Endothelial cell of umbilical vein (primary cell): ENCODE results near the gene SOX5. TPM values are rescaled to one million over a fixed set of nuclear protein-coding genes. Genes with fewer than 3 reads are reported as not detected.

Experiments
- BruUV-seq: library from RNA; stranded (reverse); fragments of 400-500 nt; replicated peaks from 2 replicates; lab custom pipeline; 2021; lab: Mats Ljungman, UMichigan
- CTCF ChIA-PET: fragments of 300-600, 350-600 bp; sonication (Branson Sonifier 250); formaldehyde crosslinking; loops from one replicate; lab custom pipeline; 2021; ENCODE audit warnings: antibody characterized with exemption, inconsistent platforms; lab: Charles Lee
- POLR2A ChIA-PET: fragments of 300-600, 350-600 bp; sonication (Branson Sonifier 250); formaldehyde crosslinking; loops from one replicate; lab custom pipeline; 2021; ENCODE audit warnings: antibody characterized with exemption, inconsistent platforms; lab: Charles Lee
- DNase-seq: peaks from one replicate; pipeline ENCODE4 v3.0.0-alpha.2; 2011; ENCODE audit warnings: low read depth, low spot score
- FAIRE-seq: peaks from 2 replicates; lab custom pipeline; 2011; peaks lifted over from hg19 to GRCh38; lab: Jason Lieb, UNC
- H2AFZ ChIP-seq: 2 replicates; pipeline ENCODE4 v1.6.0; 2012; ENCODE audit warnings: low read depth, low read length, control low read depth, inconsistent platforms
- H3K27ac ChIP-seq: 2 replicates; pipeline ENCODE4 v1.5.1; 2011; ENCODE audit warnings: low read depth, mild to moderate bottlenecking, control low read depth, low read length, moderate library complexity; ENCODE audit not compliant: insufficient read depth
- H3K27me3 ChIP-seq, 2 experiments: 2 replicates each; pipeline versions ENCODE4 v1.6.0 to v1.6.1; 2011; ENCODE audit warnings: low read length in 2 of 2, mixed read lengths in 1 of 2; ENCODE audit not compliant: control insufficient read depth in 2 of 2, insufficient read depth in 2 of 2
- H3K36me3 ChIP-seq, 2 experiments: 2 replicates in 1 of 2; 3 replicates in 1 of 2; pipeline ENCODE4 v1.5.1; 2011; ENCODE audit warnings: low read length in 2 of 2, mild to moderate bottlenecking in 1 of 2, moderate library complexity in 1 of 2; ENCODE audit not compliant: control insufficient read depth in 2 of 2, insufficient read depth in 2 of 2; ENCODE audit errors: extremely low read depth in 1 of 2
- H3K4me1 ChIP-seq: 3 replicates; pipeline ENCODE4 v1.5.1; 2011; ENCODE audit warnings: mild to moderate bottlenecking, low read length; ENCODE audit not compliant: control insufficient read depth, insufficient read depth; ENCODE audit errors: extremely low read depth
- H3K4me2 ChIP-seq: 2 replicates; pipeline ENCODE4 v1.6.1; 2011; ENCODE audit warnings: low read length, control low read depth, mixed read lengths; ENCODE audit not compliant: insufficient read depth
- H3K4me3 ChIP-seq, 3 experiments: fragments of 200-600 bp in 1 of 3; sonication (generic), shearing (Covaris generic) in 1 of 3; replicated peaks in 1 of 3; 2 replicates each; pipeline ENCODE4 v1.5.1; 2011 to 2016; ENCODE audit warnings: control low read depth in 3 of 3, low read length in 3 of 3, mild to moderate bottlenecking in 2 of 3, inconsistent platforms in 1 of 3, low read depth in 1 of 3, moderate library complexity in 1 of 3; ENCODE audit not compliant: insufficient read depth in 1 of 3
- H3K79me2 ChIP-seq: 2 replicates; pipeline ENCODE4 v1.6.0; 2012; ENCODE audit warnings: low read length, inconsistent platforms; ENCODE audit not compliant: control insufficient read depth, insufficient read depth
- H3K9ac ChIP-seq: replicated peaks from 2 replicates; pipeline ENCODE3; 2011; ENCODE audit warnings: low read length, control low read depth; ENCODE audit not compliant: insufficient read depth; ENCODE audit errors: extremely low read depth
- H3K9me1 ChIP-seq: replicated peaks from 3 replicates; pipeline ENCODE4 v1.6.0; 2011; ENCODE audit warnings: mild to moderate bottlenecking, low read length; ENCODE audit not compliant: control insufficient read depth, insufficient read depth; ENCODE audit errors: extremely low read depth
- H3K9me3 ChIP-seq: replicated peaks from 2 replicates; pipeline ENCODE4 v1.5.1; 2012; ENCODE audit warnings: low read length, inconsistent platforms; ENCODE audit not compliant: control insufficient read depth, insufficient read depth
- H4K20me1 ChIP-seq: replicated peaks from 2 replicates; pipeline ENCODE3; 2011; ENCODE audit warnings: mild to moderate bottlenecking, low read length; ENCODE audit not compliant: control insufficient read depth, insufficient read depth; ENCODE audit errors: extremely low read depth
- EZH2 ChIP-seq: IDR thresholded peaks from 2 replicates; pipeline ENCODE4 v1.6.1; 2012; ENCODE audit warnings: borderline replicate concordance, low read depth, mild to moderate bottlenecking, moderate library complexity, low read length, inconsistent platforms; ENCODE audit not compliant: severe bottlenecking
- FOS ChIP-seq: IDR thresholded peaks from 2 replicates; pipeline ENCODE4 v1.6.1; 2011; ENCODE audit warnings: mild to moderate bottlenecking, low read length, moderate library complexity, borderline replicate concordance; ENCODE audit not compliant: insufficient read depth
- GATA2 ChIP-seq: IDR thresholded peaks from 2 replicates; pipeline ENCODE4 v1.7.0; 2011; ENCODE audit warnings: low read depth, mild to moderate bottlenecking, moderate library complexity, mixed read lengths, low read length; ENCODE audit not compliant: insufficient read length, insufficient read depth
- JUN ChIP-seq: IDR thresholded peaks from 2 replicates; pipeline ENCODE4 v1.6.1; 2011; ENCODE audit warnings: borderline replicate concordance, low read depth; ENCODE audit not compliant: insufficient read length, insufficient read depth
- MYC ChIP-seq: IDR thresholded peaks from one replicate; pipeline ENCODE4 v1.6.1; 2011; ENCODE audit warnings: mild to moderate bottlenecking, low read depth, low read length
- POLR2A ChIP-seq: IDR thresholded peaks from 2 replicates; pipeline ENCODE4 v1.6.1; 2012; ENCODE audit warnings: low read depth, mild to moderate bottlenecking, control low read depth, low read length
- POLR2AphosphoS5 ChIP-seq: IDR thresholded peaks from 2 replicates; pipeline ENCODE4 v1.6.1; 2012; ENCODE audit warnings: low read depth, mild to moderate bottlenecking, control low read depth, low read length, moderate library complexity; ENCODE audit not compliant: insufficient read depth
- dilution Hi-C: fragments of 300-500 bp; cut with MboI; formaldehyde crosslinking; loops from one replicate; pipeline ENCODE4 v1.15.0; 2019; ENCODE audit warnings: low sequenced_read_pairs; ENCODE audit not compliant: extremely low pct_ligation_motif_present
- intact Hi-C: fragments of 100-400 bp; cut with micrococcal nuclease; formaldehyde crosslinking; loops from one replicate; pipeline ENCODE4 v1.10.0; 2022
- polyA plus RNA-seq, 4 experiments: library from polyadenylated mRNA; depleted of rRNA in 3 of 4; stranded (reverse) in 3 of 4; unstranded in 1 of 4; fragments of >200 nt; gene quantifications; 2 replicates each; pipeline versions ENCODE4 v1.2.1 to v1.2.3, GENCODE V29; 2011 to 2012; ENCODE audit warnings: missing spikeins in 1 of 4
- total RNA-seq: library from RNA; stranded (reverse); gene quantifications from 2 replicates; pipeline ENCODE4 v1.2.3, GENCODE V29; 2021
- TF ChIP-seq, protein P1 (sequence below): IDR thresholded peaks from 2 replicates; pipeline ENCODE4 v1.6.1; 2011; ENCODE audit not compliant: insufficient read depth, insufficient read length
- TF ChIP-seq, protein P2 (sequence below), 2 donors: IDR thresholded peaks; 1 replicate in 1 of 2; 2 replicates in 1 of 2; pipeline ENCODE4 v1.5.1; 2011; ENCODE audit warnings: low read length in 2 of 2, mild to moderate bottlenecking in 2 of 2, moderate library complexity in 2 of 2, control low read depth in 1 of 2, inconsistent platforms in 1 of 2, low read depth in 1 of 2; ENCODE audit not compliant: insufficient read depth in 1 of 2; ENCODE audit errors: extremely low read depth in 1 of 2

SOX5 gene
- total and polyA plus RNA-seq, 2 donors (not counting 3 experiments of a cell fraction or from before 2014, with no cell fraction given) = 0.63 to 3.5 TPM

DNA sequence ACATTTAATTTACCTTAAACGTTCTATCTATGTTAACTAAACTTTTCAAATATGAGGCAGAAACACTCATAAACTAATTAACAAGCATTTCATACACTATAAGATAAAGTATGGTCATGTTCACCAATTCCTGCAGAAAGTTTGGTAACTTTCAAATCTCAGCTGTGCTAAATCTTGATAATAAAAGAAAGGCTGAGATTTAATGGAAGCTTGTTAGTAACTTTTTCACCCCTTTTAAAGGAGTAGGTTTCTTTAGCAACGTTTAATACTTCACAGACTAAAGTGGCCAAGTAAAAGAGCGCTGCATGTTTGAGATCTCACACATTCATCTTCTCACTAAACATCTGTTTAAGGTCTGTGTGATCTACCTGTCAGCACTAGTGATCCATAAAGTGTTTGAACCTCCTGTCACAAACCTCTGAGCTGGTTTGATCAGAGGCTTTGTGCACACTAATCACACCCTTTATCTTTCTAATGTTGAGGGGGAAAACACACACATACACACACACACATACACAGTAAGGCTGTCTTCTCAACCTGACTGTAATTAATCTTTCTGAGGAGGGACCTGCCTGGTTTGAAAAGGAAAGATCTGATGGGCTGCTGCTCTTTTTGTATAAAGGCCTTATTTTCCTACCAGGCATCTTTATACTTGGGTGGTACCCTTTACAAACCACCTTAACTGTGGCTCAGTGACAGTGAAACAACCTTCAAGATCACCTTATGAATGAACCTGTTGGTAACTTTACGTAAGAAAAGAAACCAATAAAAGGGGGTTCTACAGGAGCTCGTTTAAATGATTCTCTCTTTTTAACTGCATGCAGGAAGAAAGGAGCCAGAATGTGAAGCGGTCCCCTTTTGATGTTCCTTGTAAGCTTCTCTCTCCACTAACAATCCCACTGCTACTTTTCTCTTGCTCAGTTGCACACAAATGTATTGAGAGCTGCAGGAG lies 244.2 kb downstream of the SOX5 start:
- no peak overlapping the region for H3K27ac ChIP-seq
- no peak for TF ChIP-seq POLR2A
- TF ChIP-seq, protein P1, sequence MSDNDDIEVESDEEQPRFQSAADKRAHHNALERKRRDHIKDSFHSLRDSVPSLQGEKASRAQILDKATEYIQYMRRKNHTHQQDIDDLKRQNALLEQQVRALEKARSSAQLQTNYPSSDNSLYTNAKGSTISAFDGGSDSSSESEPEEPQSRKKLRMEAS = no peak
- no peak for TF ChIP-seq EZH2
- TF ChIP-seq GATA2 = no peak
- TF ChIP-seq JUN = no peak
- TF ChIP-seq, protein P2, sequence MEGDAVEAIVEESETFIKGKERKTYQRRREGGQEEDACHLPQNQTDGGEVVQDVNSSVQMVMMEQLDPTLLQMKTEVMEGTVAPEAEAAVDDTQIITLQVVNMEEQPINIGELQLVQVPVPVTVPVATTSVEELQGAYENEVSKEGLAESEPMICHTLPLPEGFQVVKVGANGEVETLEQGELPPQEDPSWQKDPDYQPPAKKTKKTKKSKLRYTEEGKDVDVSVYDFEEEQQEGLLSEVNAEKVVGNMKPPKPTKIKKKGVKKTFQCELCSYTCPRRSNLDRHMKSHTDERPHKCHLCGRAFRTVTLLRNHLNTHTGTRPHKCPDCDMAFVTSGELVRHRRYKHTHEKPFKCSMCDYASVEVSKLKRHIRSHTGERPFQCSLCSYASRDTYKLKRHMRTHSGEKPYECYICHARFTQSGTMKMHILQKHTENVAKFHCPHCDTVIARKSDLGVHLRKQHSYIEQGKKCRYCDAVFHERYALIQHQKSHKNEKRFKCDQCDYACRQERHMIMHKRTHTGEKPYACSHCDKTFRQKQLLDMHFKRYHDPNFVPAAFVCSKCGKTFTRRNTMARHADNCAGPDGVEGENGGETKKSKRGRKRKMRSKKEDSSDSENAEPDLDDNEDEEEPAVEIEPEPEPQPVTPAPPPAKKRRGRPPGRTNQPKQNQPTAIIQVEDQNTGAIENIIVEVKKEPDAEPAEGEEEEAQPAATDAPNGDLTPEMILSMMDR (IDR thresholded peaks at IDR 0.05; ENCODE audit: extremely low read depth in 1 of 2, insufficient read depth in 1 of 2, low read depth in 1 of 2, low read length in 2 of 2) = no peak
- TF ChIP-seq FOS = no peak
- TF ChIP-seq POLR2AphosphoS5 = no peak
- no peak for TF ChIP-seq MYC
- no peaks in the 10 kb centered on the region for H3K9me1 ChIP-seq
- no peaks in the 10 kb centered on the region for H3K79me2 ChIP-seq
- H3K36me3 ChIP-seq = no peaks in the 10 kb centered on the region
- BruUV-seq = no TSS peak
- H3K27me3 ChIP-seq = no peaks in the 10 kb centered on the region
- ChIA-PET CTCF (interaction anchor here (0.8 to 1.2 kb wide), 3 partner anchors 10 to 17 kb away, joined by 3 to 4 read pairs (median 3); no protein-coding TSS in a partner anchor), POLR2A (no interaction called here)
- no peaks in the 10 kb centered on the region for H3K4me1 ChIP-seq
- FAIRE-seq = no peak
- H3K4me3 ChIP-seq = no peak overlapping the region
- no peak overlapping the region for H3K9ac ChIP-seq
- no peak overlapping the region for H2AFZ ChIP-seq
- no peaks in the 10 kb centered on the region for H3K9me3 ChIP-seq
- no peak overlapping the region for H3K4me2 ChIP-seq
- no peak for DNase-seq
- dilution Hi-C loops (no loop called here), intact Hi-C loops (no loop called here)
- no peaks in the 10 kb centered on the region for H4K20me1 ChIP-seq
